Left ventricle myocardium inferior (tissue), 1 donor: ENCODE measurements around the gene PTPN12. TPM values are rescaled to one million over a fixed set of nuclear protein-coding genes. Genes with fewer than 3 reads are reported as not detected.

Experiments used
- DNase-seq: peaks from one replicate; pipeline ENCODE4 v3.0.0-alpha.2; 2020
- H3K27ac ChIP-seq: fragments of 200-600 bp; replicated peaks from 2 replicates; pipeline ENCODE4 v1.8.0; 2021
- H3K27me3 ChIP-seq: fragments of 200-600 bp; 2 replicates; pipeline ENCODE4 v1.8.0; 2021; ENCODE audit warnings: low read depth
- H3K36me3 ChIP-seq: fragments of 200-600 bp; 2 replicates; pipeline ENCODE4 v1.8.0; 2021
- H3K4me1 ChIP-seq: fragments of 200-600 bp; 2 replicates; pipeline ENCODE4 v1.8.0; 2021
- H3K4me3 ChIP-seq: fragments of 200-600 bp; 2 replicates; pipeline ENCODE4 v1.8.0; 2021; ENCODE audit warnings: mild to moderate bottlenecking, moderate library complexity
- H3K9me3 ChIP-seq: fragments of 200-600 bp; replicated peaks from 2 replicates; pipeline ENCODE4 v1.8.0; 2021
- CTCF ChIP-seq: fragments of 200-600 bp; IDR thresholded peaks from 2 replicates; pipeline ENCODE4 v1.8.0; 2021; ENCODE audit warnings: antibody characterized with exemption, mild to moderate bottlenecking, borderline replicate concordance
- intact Hi-C: fragments of 100-400 bp; cut with micrococcal nuclease; formaldehyde crosslinking; loops from one replicate; pipeline ENCODE4 v1.11.0; 2022
- total RNA-seq: library from RNA; stranded (reverse); fragmentation: NEBNext Ultra II Directional; extraction: Animal tissue kit (Norgen Biotek cat#: 25700); gene quantifications from one replicate; pipeline ENCODE4 v1.2.1, GENCODE V29; 2021
- donor health status: DM: no; HTN: yes; CAD: no; lungs with severe emphysema.

The PTPN12 gene
- total RNA-seq, 1 donor from 2014 or later: 52.2 TPM

GRCh38 chr7:77665161-77665560 lies 128.1 kb downstream of the PTPN12 start:
- DNase-seq: no peak
- peaks cover 16% of the 10 kb centered on the region for H3K36me3 ChIP-seq
- H3K9me3 ChIP-seq: no peaks in the 10 kb centered on the region
- no peak overlapping the region for H3K27ac ChIP-seq
- intact Hi-C loops: no loop called here
- H3K27me3 ChIP-seq: no peaks in the 10 kb centered on the region
- H3K4me1 ChIP-seq: no peaks in the 10 kb centered on the region
- H3K4me3 ChIP-seq: no peak overlapping the region
- no peak for TF ChIP-seq CTCF

- no peaks in the 10 kb centered on the region for H3K9me3 ChIP-seq
- intact Hi-C loops: no loop called here
- no peak for DNase-seq
- no peaks in the 10 kb centered on the region for H3K27me3 ChIP-seq
- no peak for TF ChIP-seq CTCF
- H3K27ac ChIP-seq: no peak overlapping the region
- peaks cover 16% of the 10 kb centered on the region for H3K36me3 ChIP-seq
- H3K4me1 ChIP-seq: no peaks in the 10 kb centered on the region
- H3K4me3 ChIP-seq: no peak overlapping the region
Measured at GRCh38 chr7:77667459-77668086, 130.5 kb downstream of the PTPN12 start.

GRCh38 chr7:77674878-77675277 lies 137.8 kb downstream of the PTPN12 start:
- Histone ChIP-seq H3K4me1 (no peaks in the 10 kb centered on the region), H3K4me3 (no peak overlapping the region), H3K9me3 (no peaks in the 10 kb centered on the region), H3K36me3 (no peaks in the 10 kb centered on the region), H3K27ac (no peak overlapping the region), H3K27me3 (no peaks in the 10 kb centered on the region)
- TF ChIP-seq CTCF: no peak
- no peak for DNase-seq
- intact Hi-C loops: no loop called here

- intact Hi-C loops: no loop called here
- no peaks in the 10 kb centered on the region for H3K9me3 ChIP-seq
- no peak for TF ChIP-seq CTCF
- H3K27ac ChIP-seq: no peak overlapping the region
- no peak overlapping the region for H3K4me3 ChIP-seq
- DNase-seq: no peak
- peaks cover 8% of the 10 kb centered on the region for H3K4me1 ChIP-seq
- no peaks in the 10 kb centered on the region for H3K27me3 ChIP-seq
- peaks cover 21% of the 10 kb centered on the region for H3K36me3 ChIP-seq
Measured at GRCh38 chr7:77679608-77680007, 142.5 kb downstream of the PTPN12 start.

- intact Hi-C loops: no loop called here
- no peak overlapping the region for H3K4me3 ChIP-seq
- TF ChIP-seq CTCF: no peak
- H3K27ac ChIP-seq: no peak overlapping the region
- no peaks in the 10 kb centered on the region for H3K27me3 ChIP-seq
- DNase-seq: no peak
- peaks cover 13% of the 10 kb centered on the region for H3K4me1 ChIP-seq
- no peaks in the 10 kb centered on the region for H3K9me3 ChIP-seq
- H3K36me3 ChIP-seq: peaks cover 21% of the 10 kb centered on the region
Measured at GRCh38 chr7:77680266-77680665, 143.2 kb downstream of the PTPN12 start.

- Histone ChIP-seq H3K27me3 (no peaks in the 10 kb centered on the region), H3K9me3 (no peaks in the 10 kb centered on the region), H3K4me1 (peaks cover 19% of the 10 kb centered on the region), H3K4me3 (no peak overlapping the region), H3K27ac (no peak overlapping the region), H3K36me3 (peaks cover 21% of the 10 kb centered on the region)
- no peak for TF ChIP-seq CTCF
- DNase-seq: peak; percentile 49
- intact Hi-C loops: no loop called here
Measured at GRCh38 chr7:77684030-77684429, 146.9 kb downstream of the PTPN12 start.
